GM19193 (cell line): ENCODE results near the gene CNTN3.

ENCODE experiments used
- POLR2A ChIP-seq: IDR thresholded peaks from 4 replicates; pipeline ENCODE4 v1.6.1; 2011; ENCODE audit not compliant: insufficient read depth, insufficient read length; ENCODE audit errors: extremely low read depth

CNTN3 gene

DNA sequence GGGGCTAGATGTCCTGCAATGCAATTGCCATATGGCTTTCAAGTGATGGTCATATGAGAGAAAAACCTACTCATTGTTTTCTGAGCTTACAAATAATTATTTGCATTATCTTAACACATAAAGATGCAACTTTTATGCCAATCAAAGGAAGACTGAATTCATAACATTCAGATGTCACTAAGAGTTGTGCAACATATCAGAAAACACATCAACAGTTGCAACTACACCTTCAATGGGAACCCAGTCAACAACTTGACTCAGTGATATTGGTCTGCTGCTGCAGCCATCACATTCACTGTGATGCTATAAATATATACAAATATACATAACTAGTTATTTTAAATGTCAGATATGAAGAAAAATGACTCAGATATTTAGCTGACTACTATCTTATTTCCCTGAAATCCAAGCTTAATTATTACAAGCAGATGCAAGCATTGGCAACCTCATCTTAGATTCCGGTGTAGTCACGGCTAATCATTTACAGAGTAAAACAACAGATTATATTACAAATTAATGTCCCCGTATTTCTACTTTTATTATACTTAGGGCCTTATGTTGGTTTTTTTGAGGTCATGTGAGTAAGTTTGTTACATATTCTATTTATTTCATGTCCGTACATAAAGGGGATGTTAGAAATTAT lies 23.7 kb downstream of the CNTN3 start:
- TF ChIP-seq POLR2A, result no peak

DNA sequence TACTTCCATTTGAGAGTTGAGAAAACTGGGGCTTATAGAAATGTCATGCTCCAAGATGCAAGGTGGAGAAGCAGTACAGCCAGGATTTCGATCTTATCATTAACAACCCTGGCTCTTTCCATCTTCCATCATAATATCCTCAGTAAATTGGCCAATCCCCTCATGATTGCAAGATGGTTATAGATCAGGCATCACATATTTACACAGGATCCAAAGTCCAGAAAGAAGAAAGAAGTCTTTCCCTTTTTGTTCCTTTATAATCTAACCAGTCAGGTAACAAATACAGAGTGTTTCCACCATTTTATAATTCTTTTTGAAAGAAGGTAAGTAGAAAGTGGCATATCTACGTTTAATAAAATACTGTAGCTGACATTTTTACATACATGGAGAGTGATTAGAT lies 29.7 kb downstream of the CNTN3 start:
- TF ChIP-seq POLR2A, result no peak

DNA sequence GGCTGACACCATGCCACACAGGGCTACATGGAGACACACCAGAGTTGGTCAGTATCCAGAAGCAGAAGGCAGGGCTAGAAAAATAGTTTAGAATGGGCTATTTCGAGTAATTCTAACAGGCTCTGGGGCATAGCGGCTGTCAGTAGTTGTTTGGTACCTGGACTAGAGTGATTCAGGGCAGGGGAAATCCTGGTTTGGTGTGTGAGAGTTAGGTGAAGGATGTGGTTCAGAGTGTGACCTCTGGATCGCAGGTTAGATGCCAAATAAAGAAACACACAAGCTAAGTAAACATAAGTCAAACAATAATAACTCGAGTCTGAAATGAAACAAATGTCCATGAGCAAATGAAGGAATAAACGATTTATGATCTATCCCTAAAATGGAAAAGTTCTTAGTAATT lies 31.5 kb downstream of the CNTN3 start:
- no peak for TF ChIP-seq POLR2A

DNA sequence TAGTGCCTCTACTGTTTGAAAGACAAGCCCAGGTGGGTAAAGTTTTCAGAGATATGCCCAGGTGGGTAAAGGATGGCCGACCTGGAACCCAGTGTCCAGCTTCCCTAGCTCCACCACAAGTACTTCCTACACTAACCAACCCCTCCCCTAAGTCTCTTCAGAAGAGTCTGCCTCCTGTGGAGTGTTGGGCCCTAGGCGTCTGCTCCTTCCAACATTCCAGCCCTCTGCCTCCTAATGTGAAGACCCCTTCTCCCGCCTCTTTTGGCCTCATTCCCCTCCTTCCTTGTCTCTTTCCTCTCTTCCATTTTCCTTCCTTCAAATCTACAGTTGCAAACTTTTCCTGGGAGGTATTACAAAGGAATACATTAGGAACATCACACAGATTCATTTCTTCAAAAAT lies 38.6 kb downstream of the CNTN3 start:
- TF ChIP-seq POLR2A, result no peak

DNA sequence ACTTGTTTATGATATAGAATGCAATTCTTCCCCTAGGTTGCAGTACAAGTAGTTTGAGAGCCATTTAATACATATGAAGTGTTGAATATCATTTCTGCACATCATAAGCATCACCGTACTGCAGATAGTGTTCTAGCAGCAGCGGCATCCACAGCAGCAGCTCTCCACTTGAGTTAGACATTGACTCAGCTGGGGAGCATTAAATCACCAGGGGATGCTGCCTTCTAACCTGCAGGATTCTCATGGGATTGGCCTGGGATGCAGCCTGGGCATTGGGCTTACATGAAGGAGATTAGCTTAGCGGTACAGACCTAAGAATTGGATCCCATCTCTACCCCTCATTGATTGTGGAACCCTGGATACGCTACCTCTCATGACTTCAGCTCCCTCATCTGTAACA lies 43.3 kb downstream of the CNTN3 start:
- TF ChIP-seq POLR2A, result no peak
